ENCODE data around the gene SAMD4A. TPM values are rescaled to one million over a fixed set of nuclear protein-coding genes. Genes with fewer than 3 reads are reported as not detected.

Gene SAMD4A
- polyA plus RNA-seq, 4 donors = 2.7 to 9.6 (median 3.5) TPM

DNA sequence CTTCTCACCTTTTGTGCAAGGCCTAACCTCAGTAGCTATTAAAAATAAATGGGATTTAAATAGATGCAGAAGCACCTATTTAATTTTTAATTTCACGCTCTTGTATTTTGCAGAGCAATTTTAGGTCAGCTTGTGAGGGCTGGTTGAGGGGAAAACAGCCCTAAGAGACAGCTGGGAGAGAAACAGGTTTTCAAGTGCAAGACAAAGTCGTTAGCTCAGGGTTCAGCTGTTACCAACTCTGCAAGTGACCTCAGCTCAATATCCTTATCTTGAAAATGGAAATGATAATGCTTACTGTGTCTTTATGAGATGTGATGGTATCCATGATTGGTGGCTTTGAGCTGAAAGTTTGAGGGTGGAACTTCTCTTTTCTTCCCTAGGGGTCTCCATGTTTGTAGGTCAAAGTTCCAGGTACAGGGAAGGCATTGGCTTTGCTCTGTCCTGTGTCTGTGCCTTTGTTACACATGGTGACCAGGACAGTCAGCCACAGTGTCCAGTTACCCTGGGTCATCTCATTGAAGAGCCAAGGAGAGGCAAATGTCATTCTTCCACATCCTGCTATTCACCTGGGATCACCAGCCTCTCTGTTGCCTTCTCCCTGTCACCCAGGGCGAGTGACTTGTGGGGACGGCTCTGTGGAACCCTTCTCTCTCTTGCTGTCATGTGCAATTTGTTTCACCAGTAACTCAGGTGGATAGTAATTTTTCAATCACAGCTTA is 100.3 kb downstream of the SAMD4A start:
- no peaks in the 10 kb centered on the region for H3K4me1 ChIP-seq (ENCODE audit: control insufficient read depth in 3 of 3, insufficient read depth in 2 of 3, low read depth in 1 of 3, low read length in 2 of 3)
- WGBS, 3 donors = 74 to 85% (median 76%) methylated on average over 4 of the region's 4 CpGs
- H3K27me3 ChIP-seq (ENCODE audit: control insufficient read depth in 3 of 3, insufficient read depth in 3 of 3, low read length in 3 of 3) = no peaks in the 10 kb centered on the region
- no peak overlapping the region for H3K4me3 ChIP-seq (ENCODE audit: low read depth in 1 of 3, low read length in 3 of 3)
- DNase-seq (no peak), FAIRE-seq (no peak)
- no peaks in the 10 kb centered on the region for H3K9me3 ChIP-seq (ENCODE audit: control insufficient read depth in 2 of 2, insufficient read depth in 1 of 2, low read depth in 1 of 2, low read length in 1 of 2)
- H3K27ac ChIP-seq (ENCODE audit: low read depth in 1 of 3, low read length in 2 of 3) = no peak overlapping the region
- peaks cover 0 to 2% (median 0%) of the 10 kb centered on the region in 3 donors for H3K36me3 ChIP-seq (ENCODE audit: control insufficient read depth in 3 of 3, insufficient read depth in 2 of 3, low read depth in 1 of 3, low read length in 3 of 3)

DNA sequence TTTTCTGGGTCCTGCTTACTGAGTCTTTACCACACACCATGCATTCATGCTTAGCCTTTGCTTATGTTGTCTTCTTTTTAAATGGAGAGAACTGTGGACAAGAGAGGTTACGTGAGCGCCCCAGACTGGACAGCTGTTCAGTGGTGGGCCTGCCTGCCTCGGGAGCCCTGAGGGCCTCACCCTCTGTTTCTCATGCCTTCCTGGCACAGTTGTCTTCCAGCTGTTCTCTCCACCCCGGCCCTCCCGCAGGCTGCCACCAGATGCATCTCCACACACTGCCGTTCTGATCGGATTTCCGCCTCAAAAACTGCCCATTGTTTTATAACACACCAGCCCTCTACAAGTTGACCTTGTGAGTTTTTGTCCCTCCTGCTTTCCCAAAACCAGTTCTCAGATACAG is 100.8 kb downstream of the SAMD4A start:
- DNase-seq (no peak), FAIRE-seq (no peak)
- H3K27ac ChIP-seq (ENCODE audit: low read depth in 1 of 3, low read length in 2 of 3) = no peak overlapping the region
- peaks cover 0 to 2% (median 0%) of the 10 kb centered on the region in 3 donors for H3K36me3 ChIP-seq (ENCODE audit: control insufficient read depth in 3 of 3, insufficient read depth in 2 of 3, low read depth in 1 of 3, low read length in 3 of 3)
- no peaks in the 10 kb centered on the region for H3K27me3 ChIP-seq (ENCODE audit: control insufficient read depth in 3 of 3, insufficient read depth in 3 of 3, low read length in 3 of 3)
- H3K9me3 ChIP-seq (ENCODE audit: control insufficient read depth in 2 of 2, insufficient read depth in 1 of 2, low read depth in 1 of 2, low read length in 1 of 2) = no peaks in the 10 kb centered on the region
- no peaks in the 10 kb centered on the region for H3K4me1 ChIP-seq (ENCODE audit: control insufficient read depth in 3 of 3, insufficient read depth in 2 of 3, low read depth in 1 of 3, low read length in 2 of 3)
- H3K4me3 ChIP-seq (ENCODE audit: low read depth in 1 of 3, low read length in 3 of 3) = no peak overlapping the region
- 90 to 94% (median 91%) methylated on average over 8 of the region's 8 CpGs for WGBS, 3 donors

DNA sequence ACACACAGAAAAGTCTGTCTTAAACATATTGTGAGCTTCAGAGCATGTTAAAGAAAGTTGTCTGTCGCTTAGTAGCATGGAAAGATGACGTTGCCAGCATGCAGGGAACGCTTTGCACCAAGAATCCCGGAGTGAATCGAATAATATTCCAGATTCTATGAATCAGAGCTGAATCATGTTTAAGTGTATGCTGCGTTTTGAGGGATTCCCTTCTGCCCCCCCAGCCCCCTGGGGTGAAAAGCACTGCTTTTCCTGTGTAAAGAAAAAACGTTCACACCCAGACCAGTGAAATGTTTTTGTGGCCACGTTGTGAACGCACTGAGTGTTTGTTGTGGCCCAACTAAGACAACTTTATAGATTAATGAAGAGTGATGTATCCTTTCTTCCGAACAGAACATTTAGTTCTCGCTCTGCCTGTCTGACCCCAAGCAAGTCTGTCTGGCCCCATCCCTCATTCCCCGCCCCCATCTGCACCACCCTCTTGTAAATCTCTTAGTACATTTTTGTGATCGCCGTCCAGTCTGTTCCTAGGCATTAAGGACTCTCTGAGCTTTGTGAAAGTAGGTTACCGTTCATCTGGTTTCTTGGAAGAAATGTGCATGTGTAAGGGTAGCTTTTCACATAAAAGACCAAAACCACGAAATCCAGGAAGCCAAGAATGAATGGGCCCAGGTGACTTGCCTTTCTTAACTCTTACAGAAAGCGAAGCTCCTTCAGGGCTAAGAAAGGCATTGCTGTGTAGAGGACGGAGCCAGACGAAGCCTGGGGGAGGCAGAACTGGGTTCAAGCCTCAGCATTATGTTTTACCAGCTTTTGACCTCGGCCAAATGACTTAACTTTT is 103.0 kb downstream of the SAMD4A start:
- Histone ChIP-seq H3K27ac (ENCODE audit: low read depth in 1 of 3, low read length in 2 of 3) (no peak overlapping the region), H3K9me3 (ENCODE audit: control insufficient read depth in 2 of 2, insufficient read depth in 1 of 2, low read depth in 1 of 2, low read length in 1 of 2) (no peaks in the 10 kb centered on the region), H3K4me3 (ENCODE audit: low read depth in 1 of 3, low read length in 3 of 3) (no peak overlapping the region), H3K4me1 (ENCODE audit: control insufficient read depth in 3 of 3, insufficient read depth in 2 of 3, low read depth in 1 of 3, low read length in 2 of 3) (peaks cover 0 to 4% (median 0%) of the 10 kb centered on the region in 3 donors), H3K36me3 (ENCODE audit: control insufficient read depth in 3 of 3, insufficient read depth in 2 of 3, low read depth in 1 of 3, low read length in 3 of 3) (peaks cover 0 to 2% (median 0%) of the 10 kb centered on the region in 3 donors), H3K27me3 (ENCODE audit: control insufficient read depth in 3 of 3, insufficient read depth in 3 of 3, low read length in 3 of 3) (no peaks in the 10 kb centered on the region)
- no peak for FAIRE-seq
- WGBS, 3 donors = 69 to 82% (median 70%) methylated on average over 20 of the region's 20 CpGs
- DNase-seq = no peak

DNA sequence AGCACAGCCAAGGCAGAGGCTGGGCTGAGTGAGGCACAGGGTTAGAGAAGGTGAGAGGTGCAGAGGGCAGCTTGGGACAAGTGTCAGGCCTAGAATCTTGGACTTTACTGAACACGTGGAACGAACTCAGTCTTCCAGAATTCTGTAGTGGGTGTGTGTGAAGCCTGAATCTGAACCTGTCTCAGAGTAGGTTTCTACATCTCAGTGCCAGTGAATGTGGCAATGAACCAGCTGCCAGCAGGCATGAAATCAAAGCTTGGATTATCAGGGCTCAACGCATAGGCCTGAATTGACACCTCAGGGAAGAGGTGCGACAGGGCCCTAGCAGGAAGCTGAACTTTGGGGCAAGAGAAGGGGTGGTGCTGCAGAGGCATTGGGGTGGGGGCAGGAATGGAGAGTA is 104.6 kb downstream of the SAMD4A start:
- peaks cover 0 to 4% (median 0%) of the 10 kb centered on the region in 3 donors for H3K4me1 ChIP-seq (ENCODE audit: control insufficient read depth in 3 of 3, insufficient read depth in 2 of 3, low read depth in 1 of 3, low read length in 2 of 3)
- no peak for DNase-seq
- WGBS, 3 donors = 88 to 97% (median 95%) methylated on average over 4 of the region's 4 CpGs
- H3K4me3 ChIP-seq (ENCODE audit: low read depth in 1 of 3, low read length in 3 of 3) = no peak overlapping the region
- H3K27ac ChIP-seq (ENCODE audit: low read depth in 1 of 3, low read length in 2 of 3) = no peak overlapping the region
- peaks cover 0 to 2% (median 0%) of the 10 kb centered on the region in 3 donors for H3K36me3 ChIP-seq (ENCODE audit: control insufficient read depth in 3 of 3, insufficient read depth in 2 of 3, low read depth in 1 of 3, low read length in 3 of 3)
- H3K9me3 ChIP-seq (ENCODE audit: control insufficient read depth in 2 of 2, insufficient read depth in 1 of 2, low read depth in 1 of 2, low read length in 1 of 2) = no peaks in the 10 kb centered on the region
- H3K27me3 ChIP-seq (ENCODE audit: control insufficient read depth in 3 of 3, insufficient read depth in 3 of 3, low read length in 3 of 3) = no peaks in the 10 kb centered on the region
- no peak for FAIRE-seq

DNA sequence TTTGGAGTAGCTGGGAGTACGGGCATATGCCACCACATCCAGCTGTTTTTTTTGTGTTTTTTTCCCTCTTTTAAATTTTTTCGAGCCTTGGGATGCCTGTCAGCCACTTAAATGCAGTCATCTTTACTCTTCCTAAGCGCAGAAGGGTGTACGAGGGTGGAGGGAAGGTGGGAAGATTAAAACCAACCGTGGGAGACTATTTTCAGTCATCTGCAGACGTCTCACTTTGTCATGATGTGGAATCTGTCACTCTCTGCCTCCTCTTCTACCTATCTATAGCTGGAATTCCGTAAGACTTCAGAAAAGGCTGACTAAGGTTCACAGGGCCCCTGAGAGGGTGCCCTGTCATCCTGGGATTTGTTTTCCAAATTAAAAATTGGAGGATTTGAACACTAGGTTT is 105.3 kb downstream of the SAMD4A start:
- no peak for DNase-seq
- WGBS, 3 donors = 70 to 81% (median 75%) methylated on average over 7 of the region's 7 CpGs
- H3K27me3 ChIP-seq (ENCODE audit: control insufficient read depth in 3 of 3, insufficient read depth in 3 of 3, low read length in 3 of 3) = no peaks in the 10 kb centered on the region
- no peaks in the 10 kb centered on the region for H3K9me3 ChIP-seq (ENCODE audit: control insufficient read depth in 2 of 2, insufficient read depth in 1 of 2, low read depth in 1 of 2, low read length in 1 of 2)
- H3K36me3 ChIP-seq (ENCODE audit: control insufficient read depth in 3 of 3, insufficient read depth in 2 of 3, low read depth in 1 of 3, low read length in 3 of 3) = peaks cover 0 to 2% (median 0%) of the 10 kb centered on the region in 3 donors
- peaks cover 0 to 4% (median 0%) of the 10 kb centered on the region in 3 donors for H3K4me1 ChIP-seq (ENCODE audit: control insufficient read depth in 3 of 3, insufficient read depth in 2 of 3, low read depth in 1 of 3, low read length in 2 of 3)
- H3K4me3 ChIP-seq (ENCODE audit: low read depth in 1 of 3, low read length in 3 of 3) = no peak overlapping the region
- H3K27ac ChIP-seq (ENCODE audit: low read depth in 1 of 3, low read length in 2 of 3) = no peak overlapping the region
- FAIRE-seq = no peak

DNA sequence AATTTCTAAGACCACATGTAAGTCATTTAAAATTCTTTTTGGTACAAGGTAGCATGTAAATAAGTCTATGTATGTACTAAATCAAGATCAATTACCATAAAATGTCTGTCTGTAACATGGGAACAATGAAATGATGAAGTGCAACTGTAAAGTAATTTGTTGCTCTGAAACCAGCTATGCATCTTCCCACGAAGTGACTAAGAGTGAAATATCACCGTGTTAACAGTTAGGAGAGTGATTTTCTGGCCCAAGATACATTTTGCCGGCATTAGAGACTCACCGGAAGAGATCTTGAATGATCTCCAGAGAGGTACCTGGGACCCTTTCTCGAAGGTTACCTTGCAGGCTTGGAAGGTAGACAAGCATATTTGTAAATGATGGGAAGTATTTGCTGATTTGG is 105.8 kb downstream of the SAMD4A start:
- Histone ChIP-seq H3K27me3 (ENCODE audit: control insufficient read depth in 3 of 3, insufficient read depth in 3 of 3, low read length in 3 of 3) (no peaks in the 10 kb centered on the region), H3K36me3 (ENCODE audit: control insufficient read depth in 3 of 3, insufficient read depth in 2 of 3, low read depth in 1 of 3, low read length in 3 of 3) (peaks cover 0 to 2% (median 0%) of the 10 kb centered on the region in 3 donors), H3K4me1 (ENCODE audit: control insufficient read depth in 3 of 3, insufficient read depth in 2 of 3, low read depth in 1 of 3, low read length in 2 of 3) (peaks cover 0 to 4% (median 0%) of the 10 kb centered on the region in 3 donors), H3K9me3 (ENCODE audit: control insufficient read depth in 2 of 2, insufficient read depth in 1 of 2, low read depth in 1 of 2, low read length in 1 of 2) (no peaks in the 10 kb centered on the region), H3K27ac (ENCODE audit: low read depth in 1 of 3, low read length in 2 of 3) (peak overlapping the region in 1 of 3 donors; percentile 5), H3K4me3 (ENCODE audit: low read depth in 1 of 3, low read length in 3 of 3) (no peak overlapping the region)
- DNase-seq (no peak), FAIRE-seq (no peak)
- 70 to 77% (median 72%) methylated on average over 5 of the region's 5 CpGs for WGBS, 3 donors

DNA sequence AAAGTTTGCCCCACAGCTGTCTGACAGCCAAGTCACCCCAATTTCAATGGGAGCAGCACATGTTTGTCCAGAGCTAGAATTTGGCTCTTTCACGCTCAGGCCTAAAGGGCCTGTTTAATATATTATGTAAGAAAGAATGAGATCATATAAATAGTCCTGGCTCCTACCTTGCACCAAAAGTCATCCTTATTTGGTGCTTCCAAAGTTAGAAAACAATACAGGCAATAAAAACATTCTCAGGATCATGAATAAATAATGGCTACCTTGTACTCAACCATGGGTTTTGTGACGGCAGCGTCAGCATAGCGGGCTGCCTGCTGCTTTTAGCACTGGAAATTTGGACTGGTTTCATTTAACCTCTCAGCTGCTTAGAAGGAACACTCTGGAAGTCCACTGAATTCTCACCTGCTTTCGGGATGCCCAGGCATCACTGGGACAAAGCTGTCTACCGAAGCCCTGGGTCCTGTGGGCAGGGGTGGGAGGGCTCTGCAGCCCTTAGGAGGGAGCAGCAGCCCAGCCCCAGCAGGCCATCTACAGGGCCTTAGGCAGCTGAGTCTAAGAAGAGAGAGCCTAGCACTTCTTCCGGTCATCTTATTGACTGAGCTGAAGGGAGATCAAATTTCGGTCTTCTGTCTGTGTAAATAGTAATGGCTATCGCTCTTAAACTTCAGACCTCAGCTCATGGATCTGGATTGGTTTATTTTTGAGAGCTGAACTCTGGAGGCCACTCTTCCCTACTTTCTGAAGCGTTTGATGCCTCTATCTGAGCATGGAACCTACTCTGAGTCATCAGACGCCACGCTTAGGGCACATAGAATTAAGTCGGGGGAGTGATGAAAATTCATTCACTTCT is 106.5 kb downstream of the SAMD4A start:
- Histone ChIP-seq H3K36me3 (ENCODE audit: control insufficient read depth in 3 of 3, insufficient read depth in 2 of 3, low read depth in 1 of 3, low read length in 3 of 3) (peaks cover 0 to 2% (median 0%) of the 10 kb centered on the region in 3 donors), H3K4me3 (ENCODE audit: low read depth in 1 of 3, low read length in 3 of 3) (no peak overlapping the region), H3K27ac (ENCODE audit: low read depth in 1 of 3, low read length in 2 of 3) (peak overlapping the region in 2 of 3 donors; percentile 45 to 74), H3K9me3 (ENCODE audit: control insufficient read depth in 2 of 2, insufficient read depth in 1 of 2, low read depth in 1 of 2, low read length in 1 of 2) (no peaks in the 10 kb centered on the region), H3K4me1 (ENCODE audit: control insufficient read depth in 3 of 3, insufficient read depth in 2 of 3, low read depth in 1 of 3, low read length in 2 of 3) (peaks cover 0 to 4% (median 0%) of the 10 kb centered on the region in 3 donors), H3K27me3 (ENCODE audit: control insufficient read depth in 3 of 3, insufficient read depth in 3 of 3, low read length in 3 of 3) (no peaks in the 10 kb centered on the region)
- 69 to 90% (median 81%) methylated on average over 13 of the region's 13 CpGs for WGBS, 3 donors
- no peak for FAIRE-seq
- no peak for DNase-seq

Data from small intestine (tissue), 7 donors.